K562 (cell line): ENCODE measurements around the gene SRGAP3. TPM values are rescaled to one million over a fixed set of nuclear protein-coding genes. Genes with fewer than 3 reads are reported as not detected.
A peak's percentile ranks its signal among the peaks of the same experiment; 100 is the strongest.

Experiments
- E2F3 ChIP-seq: fragments of 250-450 bp; sonication (Bioruptor Pico); IDR thresholded peaks from 2 replicates; pipeline ENCODE4 v1.4.0; 2020; ENCODE audit warnings: mild to moderate bottlenecking
- EP400 ChIP-seq: fragments of 450-650 bp; IDR thresholded peaks from 2 replicates; pipeline ENCODE4 v1.6.1; 2017; ENCODE audit warnings: antibody characterized with exemption, mild to moderate bottlenecking, moderate library complexity
- FOSL1 ChIP-seq: fragments of 200-800 bp; sonication (Bioruptor generic); conservative IDR thresholded peaks from 2 replicates; pipeline ENCODE4 v1.6.1; 2016; ENCODE audit warnings: missing genetic modification characterization, missing compliant biosample characterization
- NFRKB ChIP-seq: fragments of 450-650 bp; IDR thresholded peaks from 2 replicates; pipeline ENCODE4 v1.6.1; 2016; ENCODE audit warnings: low read depth
- NFXL1 ChIP-seq: fragments of 450-650 bp; formaldehyde crosslinking; IDR thresholded peaks from 2 replicates; pipeline ENCODE4 v1.4.0; 2021; ENCODE audit warnings: mild to moderate bottlenecking
- NR2C2 ChIP-seq, 2 experiments: fragments of 200-800 bp in 1 of 2; sonication (Bioruptor generic) in 1 of 2; sonication (generic) in 1 of 2; formaldehyde crosslinking in 1 of 2; IDR thresholded peaks; 2 replicates each; pipeline versions ENCODE4 v1.6.1 to v1.8.0; 2016 to 2022; ENCODE audit warnings: mild to moderate bottlenecking in 1 of 2, missing compliant biosample characterization in 1 of 2, missing genetic modification characterization in 1 of 2, missing genetic modification reagents in 1 of 2
- RCOR1 ChIP-seq, 2 experiments: IDR thresholded peaks; 2 replicates each; pipeline ENCODE4 v1.6.1; 2012; ENCODE audit warnings: low read depth in 2 of 2, low read length in 2 of 2, borderline replicate concordance in 1 of 2, improper control_type of control experiment in 1 of 2
- TEAD4 ChIP-seq, 2 experiments: sonication (generic) in 1 of 2; formaldehyde crosslinking in 1 of 2; IDR thresholded peaks; 2 replicates each; pipeline versions ENCODE4 v1.6.1 to v1.8.0; 2012 to 2022; ENCODE audit warnings: borderline replicate concordance in 1 of 2, inconsistent platforms in 1 of 2, low read length in 1 of 2, mild to moderate bottlenecking in 1 of 2, missing genetic modification reagents in 1 of 2
- ZNF133 ChIP-seq: fragments of 250-450 bp; sonication (Bioruptor Pico); IDR thresholded peaks from 2 replicates; pipeline ENCODE4 v1.4.0; 2020; ENCODE audit warnings: mild to moderate bottlenecking
- ZNF143 ChIP-seq: sonication (generic); formaldehyde crosslinking; IDR thresholded peaks from 2 replicates; pipeline ENCODE4 v1.9.0; 2022; ENCODE audit warnings: mild to moderate bottlenecking, missing genetic modification reagents
- ZNF408 ChIP-seq: fragments of 250-450 bp; sonication (Bioruptor Pico); IDR thresholded peaks from 2 replicates; pipeline ENCODE4 v1.4.0; 2020; ENCODE audit warnings: low read depth, mild to moderate bottlenecking, moderate library complexity
- ZNF583 ChIP-seq: fragments of 250-450 bp; sonication (Bioruptor Pico); IDR thresholded peaks from 2 replicates; pipeline ENCODE4 v1.4.0; 2020
- ZSCAN29 ChIP-seq: fragments of 450-650 bp; IDR thresholded peaks from 2 replicates; pipeline ENCODE4 v1.6.1; 2017
- polyA plus RNA-seq, 8 experiments: library from polyadenylated mRNA; depleted of rRNA in 4 of 8; stranded (reverse) in 5 of 8; unstranded in 3 of 8; fragments of >200 nt; fragmentation: Nextera tagmentation in 2 of 8; fragmentation: Illumina TruSeq in 1 of 8; extraction: Ambion mirVana in 2 of 8; extraction: Trizol in 1 of 8; gene quantifications; 2 replicates each; pipeline versions ENCODE4 v1.2.1 to v1.2.3, GENCODE V29; 2011 to 2014; ENCODE audit warnings: inconsistent platforms in 1 of 8, missing spikeins in 1 of 8
- total RNA-seq, 7 experiments: library from RNA; depleted of rRNA in 6 of 7; stranded (reverse); fragments of >200 nt in 6 of 7; fragmentation: Illumina TruSeq in 2 of 7; extraction: Trizol in 2 of 7; gene quantifications; 2 replicates each; pipeline versions ENCODE4 v1.2.1 to v1.2.3, GENCODE V29; 2011 to 2021; ENCODE audit warnings: low replicate concordance in 1 of 7
- TF ChIP-seq, protein P1 (sequence below): IDR thresholded peaks from 2 replicates; pipeline ENCODE4 v1.6.1; 2014; ENCODE audit warnings: antibody characterized with exemption
- TF ChIP-seq, protein P2 (sequence below), 2 experiments: fragments of 450-650 bp in 1 of 2; sonication (generic) in 1 of 2; formaldehyde crosslinking in 1 of 2; IDR thresholded peaks; 2 replicates each; pipeline versions ENCODE4 v1.7.1 to v1.9.0; 2016 to 2022; ENCODE audit warnings: inconsistent platforms in 1 of 2, mild to moderate bottlenecking in 1 of 2, missing genetic modification reagents in 1 of 2
- TF ChIP-seq, protein P3 (sequence below): fragments of 250-450 bp; sonication (Bioruptor Pico); IDR thresholded peaks from 2 replicates; pipeline ENCODE4 v1.5.0; 2021

Gene SRGAP3
- total and polyA plus RNA-seq, 9 of the 15 experiments (the other 6 are each of a cell fraction or from before 2014, with no cell fraction given), result 0.11 to 0.85 (median 0.35) TPM; not detected in 2

DNA sequence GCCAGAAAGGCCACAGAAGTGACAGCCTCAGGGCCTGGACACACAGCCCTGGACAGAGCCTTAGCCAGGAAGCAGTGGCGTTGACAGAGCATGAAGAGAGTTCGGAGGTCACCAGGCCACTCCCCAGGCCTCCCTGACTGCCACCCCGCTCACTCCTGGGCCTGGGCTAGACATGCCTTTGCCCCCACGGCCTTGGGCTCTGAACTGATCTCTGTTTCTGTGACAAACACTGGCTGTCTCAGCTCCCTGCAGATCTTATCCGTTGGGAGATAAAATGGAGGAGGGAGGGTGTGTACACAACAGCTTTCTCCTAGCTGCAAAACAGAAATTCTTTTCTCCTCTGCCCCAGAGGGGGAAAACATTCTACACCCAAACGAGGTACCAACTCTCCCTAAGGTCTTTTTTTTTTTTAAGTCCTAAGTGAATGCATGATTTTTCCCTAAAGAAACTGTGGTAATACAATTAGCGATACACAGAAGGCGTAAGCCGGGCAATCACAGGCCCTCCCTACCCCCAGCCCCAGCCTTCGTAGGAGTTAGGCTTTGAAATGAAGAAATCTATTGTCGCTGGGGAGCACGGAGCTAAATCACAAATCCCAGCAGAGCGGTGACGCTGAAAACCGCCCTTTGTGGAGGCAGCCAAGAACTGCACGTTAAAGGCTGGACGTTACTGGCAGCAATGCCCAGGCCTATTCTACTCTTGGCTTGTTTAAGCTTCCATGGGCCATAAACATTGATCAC is 45.0 kb downstream of the SRGAP3 start (continued):
- TF ChIP-seq NFXL1 (CRISPR knock-in tag) (no peak), RCOR1 (IDR thresholded peaks at IDR 0.05; ENCODE audit: borderline replicate concordance in 1 of 2, low read depth in 2 of 2, low read length in 2 of 2) (no peak), TEAD4 (IDR thresholded peaks at IDR 0.05; ENCODE audit: low read length) (no peak), TEAD4 (CRISPR knock-in tag; IDR thresholded peaks at IDR 0.05; ENCODE audit: borderline replicate concordance) (no peak), NR2C2 (CRISPR knock-in tag; IDR thresholded peaks at IDR 0.05) (peak; percentile 37; the same call in 1 of the 2 replicates), NR2C2 (tag; IDR thresholded peaks at IDR 0.05) (peak; percentile 91), EP400 (no peak), ZSCAN29 (no peak), E2F3 (CRISPR knock-in tag) (no peak), ZNF408 (CRISPR knock-in tag) (no peak), NFRKB (no peak), ZNF143 (no peak), FOSL1 (tag) (no peak), ZNF583 (0 out of 2 replicates have a peak, but pooled peaks have one; percentile 8), ZNF133 (no peak)
- TF ChIP-seq, protein P1, sequence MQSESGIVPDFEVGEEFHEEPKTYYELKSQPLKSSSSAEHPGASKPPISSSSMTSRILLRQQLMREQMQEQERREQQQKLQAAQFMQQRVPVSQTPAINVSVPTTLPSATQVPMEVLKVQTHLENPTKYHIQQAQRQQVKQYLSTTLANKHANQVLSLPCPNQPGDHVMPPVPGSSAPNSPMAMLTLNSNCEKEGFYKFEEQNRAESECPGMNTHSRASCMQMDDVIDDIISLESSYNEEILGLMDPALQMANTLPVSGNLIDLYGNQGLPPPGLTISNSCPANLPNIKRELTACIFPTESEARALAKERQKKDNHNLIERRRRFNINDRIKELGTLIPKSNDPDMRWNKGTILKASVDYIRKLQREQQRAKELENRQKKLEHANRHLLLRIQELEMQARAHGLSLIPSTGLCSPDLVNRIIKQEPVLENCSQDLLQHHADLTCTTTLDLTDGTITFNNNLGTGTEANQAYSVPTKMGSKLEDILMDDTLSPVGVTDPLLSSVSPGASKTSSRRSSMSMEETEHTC, result no peak
- TF ChIP-seq, protein P2, sequence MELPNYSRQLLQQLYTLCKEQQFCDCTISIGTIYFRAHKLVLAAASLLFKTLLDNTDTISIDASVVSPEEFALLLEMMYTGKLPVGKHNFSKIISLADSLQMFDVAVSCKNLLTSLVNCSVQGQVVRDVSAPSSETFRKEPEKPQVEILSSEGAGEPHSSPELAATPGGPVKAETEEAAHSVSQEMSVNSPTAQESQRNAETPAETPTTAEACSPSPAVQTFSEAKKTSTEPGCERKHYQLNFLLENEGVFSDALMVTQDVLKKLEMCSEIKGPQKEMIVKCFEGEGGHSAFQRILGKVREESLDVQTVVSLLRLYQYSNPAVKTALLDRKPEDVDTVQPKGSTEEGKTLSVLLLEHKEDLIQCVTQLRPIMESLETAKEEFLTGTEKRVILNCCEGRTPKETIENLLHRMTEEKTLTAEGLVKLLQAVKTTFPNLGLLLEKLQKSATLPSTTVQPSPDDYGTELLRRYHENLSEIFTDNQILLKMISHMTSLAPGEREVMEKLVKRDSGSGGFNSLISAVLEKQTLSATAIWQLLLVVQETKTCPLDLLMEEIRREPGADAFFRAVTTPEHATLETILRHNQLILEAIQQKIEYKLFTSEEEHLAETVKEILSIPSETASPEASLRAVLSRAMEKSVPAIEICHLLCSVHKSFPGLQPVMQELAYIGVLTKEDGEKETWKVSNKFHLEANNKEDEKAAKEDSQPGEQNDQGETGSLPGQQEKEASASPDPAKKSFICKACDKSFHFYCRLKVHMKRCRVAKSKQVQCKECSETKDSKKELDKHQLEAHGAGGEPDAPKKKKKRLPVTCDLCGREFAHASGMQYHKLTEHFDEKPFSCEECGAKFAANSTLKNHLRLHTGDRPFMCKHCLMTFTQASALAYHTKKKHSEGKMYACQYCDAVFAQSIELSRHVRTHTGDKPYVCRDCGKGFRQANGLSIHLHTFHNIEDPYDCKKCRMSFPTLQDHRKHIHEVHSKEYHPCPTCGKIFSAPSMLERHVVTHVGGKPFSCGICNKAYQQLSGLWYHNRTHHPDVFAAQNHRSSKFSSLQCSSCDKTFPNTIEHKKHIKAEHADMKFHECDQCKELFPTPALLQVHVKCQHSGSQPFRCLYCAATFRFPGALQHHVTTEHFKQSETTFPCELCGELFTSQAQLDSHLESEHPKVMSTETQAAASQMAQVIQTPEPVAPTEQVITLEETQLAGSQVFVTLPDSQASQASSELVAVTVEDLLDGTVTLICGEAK (IDR thresholded peaks at IDR 0.05), result no peak
- TF ChIP-seq, protein P2 (CRISPR knock-in tag; IDR thresholded peaks at IDR 0.05), result no peak
- TF ChIP-seq, protein P3, sequence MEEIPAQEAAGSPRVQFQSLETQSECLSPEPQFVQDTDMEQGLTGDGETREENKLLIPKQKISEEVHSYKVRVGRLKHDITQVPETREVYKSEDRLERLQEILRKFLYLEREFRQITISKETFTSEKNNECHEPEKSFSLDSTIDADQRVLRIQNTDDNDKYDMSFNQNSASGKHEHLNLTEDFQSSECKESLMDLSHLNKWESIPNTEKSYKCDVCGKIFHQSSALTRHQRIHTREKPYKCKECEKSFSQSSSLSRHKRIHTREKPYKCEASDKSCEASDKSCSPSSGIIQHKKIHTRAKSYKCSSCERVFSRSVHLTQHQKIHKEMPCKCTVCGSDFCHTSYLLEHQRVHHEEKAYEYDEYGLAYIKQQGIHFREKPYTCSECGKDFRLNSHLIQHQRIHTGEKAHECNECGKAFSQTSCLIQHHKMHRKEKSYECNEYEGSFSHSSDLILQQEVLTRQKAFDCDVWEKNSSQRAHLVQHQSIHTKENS (CRISPR knock-in tag), result no peak
